Ramos (cell line): ENCODE results near the gene ARHGAP8.

Source experiments
- in situ Hi-C: fragments of 300-500 bp; cut with MboI; formaldehyde crosslinking; loops from one replicate; pipeline ENCODE4 v1.14.3; 2022; ENCODE audit warnings: low sequenced_read_pairs; ENCODE audit not compliant: unreplicated experiment

Gene ARHGAP8

DNA sequence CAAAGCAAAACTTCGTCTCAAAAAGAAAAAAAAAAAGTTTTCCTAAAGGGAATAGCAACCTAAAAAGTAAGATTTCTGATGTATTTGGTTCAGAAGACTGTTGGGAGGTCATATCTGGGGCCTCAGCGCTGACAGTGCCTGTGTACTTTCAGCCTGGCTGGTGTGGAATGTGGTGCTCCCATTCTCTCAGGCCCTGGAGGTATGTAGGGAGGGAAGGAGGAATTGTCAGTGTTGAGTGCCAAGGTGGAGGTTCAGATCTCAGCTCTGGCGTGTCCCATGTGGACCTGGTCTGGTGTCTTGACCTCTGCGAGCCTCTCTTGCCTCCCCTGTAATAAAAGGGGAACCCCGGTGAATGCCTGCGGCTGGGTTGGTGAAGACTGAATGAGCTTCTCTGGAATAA lies 28.0 kb upstream of the ARHGAP8 start:
- in situ Hi-C loops: no loop called here

DNA sequence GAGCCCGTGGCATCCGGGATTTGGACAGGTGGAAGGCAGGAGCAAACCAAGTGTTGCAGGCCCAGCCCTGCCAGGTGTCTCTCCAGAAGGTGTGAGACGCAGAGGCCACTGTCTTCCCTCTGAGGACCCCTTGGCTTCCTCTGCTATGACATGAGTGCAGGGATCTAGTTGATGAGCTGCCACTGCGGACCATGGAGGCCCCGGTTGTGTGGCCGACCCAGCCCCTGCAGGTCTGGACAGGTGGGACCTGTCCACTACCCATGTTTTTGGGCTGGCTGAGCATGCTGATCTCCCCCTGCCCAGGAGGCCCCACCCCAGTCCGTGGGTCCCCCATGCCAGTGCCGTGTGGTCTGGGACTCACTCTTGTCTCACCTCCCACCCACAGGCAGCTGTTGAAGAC lies 27.5 kb upstream of the ARHGAP8 start:
- in situ Hi-C loops: no loop called here

DNA sequence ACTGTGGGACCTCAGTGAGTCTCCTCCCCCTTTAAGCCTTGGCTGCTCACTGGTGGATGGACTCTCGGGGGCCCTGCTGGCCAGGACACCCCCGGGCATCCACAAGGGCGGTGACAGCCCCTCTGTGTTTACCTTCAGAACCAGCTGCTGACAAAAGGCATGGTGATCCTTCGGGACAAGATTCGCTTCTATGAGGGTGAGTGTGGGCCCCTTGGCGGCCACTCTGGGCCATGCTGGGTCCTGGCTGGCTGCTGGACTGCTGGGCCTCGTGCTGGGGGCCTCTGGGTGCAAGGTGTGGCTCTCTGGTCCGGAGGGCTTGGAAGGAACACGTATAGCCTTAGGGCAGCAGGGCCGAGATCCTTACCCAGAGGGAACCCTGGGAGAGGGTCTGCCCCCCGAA lies 25.9 kb upstream of the ARHGAP8 start:
- in situ Hi-C loops: no loop called here

DNA sequence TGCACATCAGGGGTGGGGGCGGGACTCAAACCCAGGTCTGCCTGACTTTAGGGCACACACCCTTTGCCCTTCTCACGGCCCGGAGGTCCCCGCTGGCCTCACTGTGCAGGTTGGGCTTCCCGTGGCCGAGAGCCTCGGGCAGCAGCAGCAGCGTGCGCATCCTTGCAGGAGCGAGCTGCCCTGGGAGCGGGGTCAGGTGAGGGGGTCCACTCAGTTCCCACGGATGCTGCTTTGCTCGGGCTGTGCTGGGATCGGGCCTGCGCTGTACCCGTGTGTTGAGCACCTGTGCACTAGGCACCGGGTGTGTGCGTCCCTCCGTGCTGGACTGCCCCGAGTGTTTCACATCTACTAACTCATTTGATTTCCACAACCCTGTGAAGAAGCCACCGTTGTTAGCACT lies 25.2 kb upstream of the ARHGAP8 start:
- in situ Hi-C loops: no loop called here

DNA sequence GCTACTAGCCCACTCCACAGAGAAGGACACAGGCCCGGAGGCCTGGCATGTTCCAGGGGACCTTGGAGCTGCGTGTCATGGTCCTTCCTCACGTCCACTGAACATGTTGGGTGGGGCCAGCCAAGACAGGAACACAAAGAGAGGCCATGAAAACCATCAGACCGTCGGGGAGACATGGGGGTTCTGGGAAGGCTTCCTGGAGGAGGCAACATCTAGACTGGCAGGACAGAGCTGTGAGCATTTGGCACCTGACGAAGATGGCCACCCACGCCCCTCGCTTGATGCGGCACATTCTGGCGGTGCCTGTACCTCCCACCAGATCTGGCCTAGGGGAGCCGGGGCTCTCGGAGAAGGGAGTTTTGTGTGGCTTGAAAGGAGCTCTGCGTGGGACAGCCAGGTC lies 24.7 kb upstream of the ARHGAP8 start:
- in situ Hi-C loops: no loop called here

DNA sequence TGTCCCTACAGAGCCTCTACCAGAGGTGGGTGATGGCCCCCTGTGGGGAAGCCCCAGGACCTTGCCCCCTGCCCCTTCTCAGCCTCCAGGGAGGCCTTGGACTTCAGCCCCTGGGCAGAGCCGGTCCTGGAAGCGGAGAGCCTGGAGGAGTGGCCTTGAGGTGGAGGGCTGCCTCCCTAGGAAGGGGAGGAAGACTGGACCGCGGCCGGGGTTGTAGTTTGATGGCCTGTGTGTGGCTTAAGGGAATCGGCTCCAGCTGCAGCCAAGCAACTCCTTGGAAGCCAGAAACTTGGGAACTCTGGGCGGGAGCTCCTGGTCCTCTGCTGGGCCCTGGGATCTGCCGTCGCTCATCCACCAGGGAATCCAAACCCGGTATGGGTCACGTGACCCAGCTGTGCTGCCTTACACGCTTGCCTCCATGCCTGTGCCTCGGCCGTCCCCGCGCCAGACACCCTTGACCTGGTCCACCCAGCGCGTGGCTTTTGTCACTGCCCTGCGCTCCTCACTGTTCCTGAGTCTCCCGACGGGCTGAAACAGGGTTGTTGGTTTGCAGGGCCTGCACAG lies 23.5 kb upstream of the ARHGAP8 start:
- in situ Hi-C loops: no loop called here

DNA sequence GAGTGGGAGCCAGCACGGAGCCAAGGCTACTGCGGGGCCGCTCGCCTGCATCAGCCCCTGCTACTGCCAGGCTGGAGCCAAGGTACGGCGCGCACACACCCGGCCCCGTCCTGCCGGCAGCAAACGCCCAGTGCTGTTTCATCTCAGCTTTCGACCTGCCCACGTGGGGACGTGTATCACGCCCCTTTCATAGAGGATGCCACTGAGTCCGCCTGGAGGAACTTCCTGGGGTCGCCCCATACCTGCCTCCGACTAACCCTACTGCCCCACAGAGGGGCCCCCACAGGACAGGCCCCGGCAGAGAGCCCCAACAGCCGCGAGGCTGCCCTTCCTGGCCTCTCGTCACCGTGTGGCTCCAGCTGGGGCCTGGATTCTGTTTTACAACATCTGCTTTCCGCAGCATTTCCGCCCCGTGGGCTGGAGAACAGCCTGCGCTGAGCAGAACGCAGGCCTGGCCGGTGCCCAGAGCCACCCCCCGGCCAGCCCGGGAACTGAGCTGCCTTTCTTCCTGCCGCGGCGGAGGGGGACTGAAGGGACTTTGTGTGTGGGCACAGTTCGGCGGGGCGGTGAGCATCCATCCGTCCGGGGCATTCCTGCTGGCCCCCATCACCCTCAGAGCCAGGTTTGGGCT lies 22.9 kb upstream of the ARHGAP8 start:
- in situ Hi-C loops: no loop called here

DNA sequence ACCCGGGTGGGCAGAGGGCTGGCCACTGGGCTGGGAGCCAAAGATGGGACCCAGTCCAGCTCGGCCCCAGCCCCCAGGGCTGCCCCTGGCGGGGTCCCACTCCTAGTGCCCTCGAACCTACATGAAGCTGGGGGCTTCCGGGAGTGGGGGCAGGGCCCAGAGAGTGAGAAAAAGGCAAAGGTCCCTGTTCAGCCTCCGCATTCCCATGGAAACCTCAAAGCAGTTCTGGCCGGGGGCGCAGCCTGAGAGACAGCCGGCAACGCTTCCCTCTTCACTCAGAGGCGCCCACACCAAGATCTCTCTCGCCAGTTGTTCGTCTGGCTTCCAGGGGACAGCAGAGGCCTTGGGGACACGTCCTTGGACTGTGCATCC lies 22.4 kb upstream of the ARHGAP8 start:
- in situ Hi-C loops: no loop called here

DNA sequence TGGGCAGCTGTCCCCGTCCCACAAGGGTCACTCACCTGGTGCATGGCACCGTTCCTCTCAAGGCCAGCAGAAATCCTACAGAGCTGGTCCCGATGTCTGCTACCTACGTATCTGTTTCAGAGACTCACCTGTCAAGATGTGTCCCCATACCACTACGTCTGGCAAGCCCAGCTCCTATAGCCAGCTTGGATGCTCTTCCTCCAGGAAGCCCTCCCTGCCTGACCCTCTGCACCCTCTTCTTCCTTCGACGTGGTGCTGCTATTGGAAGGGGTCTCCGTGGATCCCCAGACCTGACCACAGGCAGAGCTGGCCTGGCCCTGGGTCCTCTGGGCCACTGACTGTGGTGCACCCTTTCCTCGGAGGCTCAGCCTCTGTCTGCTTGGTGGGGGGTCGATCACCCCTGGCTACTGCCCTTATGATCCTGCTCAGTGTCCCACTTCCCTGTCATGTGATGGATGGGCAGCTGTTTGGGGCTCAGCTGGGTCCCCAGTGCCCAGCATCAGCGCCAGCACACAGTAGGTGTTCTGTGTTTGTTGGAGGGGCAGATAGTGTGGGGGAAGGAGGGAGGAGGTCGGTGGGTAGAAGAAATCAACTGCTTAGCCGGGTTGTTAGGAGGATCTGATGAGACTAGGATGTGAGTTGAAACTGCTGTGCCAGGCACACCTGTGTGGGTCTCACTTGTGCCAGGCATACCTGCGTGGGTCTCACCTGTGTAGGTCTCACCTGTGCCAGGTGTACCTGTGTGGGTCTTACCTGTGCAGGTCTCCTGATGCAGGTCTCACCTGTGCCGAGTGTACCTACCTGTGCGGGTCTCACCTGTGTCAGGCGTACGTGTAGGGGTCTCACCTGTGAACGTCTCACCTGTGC lies 21.7 kb upstream of the ARHGAP8 start:
- in situ Hi-C loops: no loop called here

DNA sequence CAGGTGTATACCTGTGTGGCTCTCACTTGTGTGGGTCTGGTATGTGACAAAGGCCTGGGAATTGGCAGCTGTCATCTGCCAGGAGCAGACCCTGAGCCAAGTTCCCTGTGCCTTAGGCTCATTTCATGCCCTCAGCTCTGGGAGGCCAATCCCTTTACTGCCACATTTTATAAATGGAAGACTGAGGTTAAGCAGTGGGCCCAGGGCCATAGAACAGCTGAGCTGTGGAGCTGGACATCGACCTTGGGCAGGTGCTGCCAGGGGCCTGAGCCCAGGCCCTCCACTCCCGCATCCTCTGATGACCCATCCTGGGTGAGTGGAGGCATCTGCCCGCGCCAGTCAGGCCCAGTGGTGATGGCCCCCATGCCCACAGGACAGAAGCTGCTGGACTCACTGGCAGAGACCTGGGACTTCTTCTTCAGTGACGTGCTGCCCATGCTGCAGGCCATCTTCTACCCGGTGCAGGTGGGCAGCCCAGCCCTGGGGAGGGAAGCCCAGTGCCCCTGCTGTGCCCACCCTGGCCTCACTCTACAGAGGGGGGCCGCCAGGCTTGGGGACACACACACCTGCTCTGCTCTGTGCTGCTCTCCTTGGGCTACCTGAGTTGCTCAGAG lies 20.9 kb upstream of the ARHGAP8 start:
- in situ Hi-C loops: no loop called here

DNA sequence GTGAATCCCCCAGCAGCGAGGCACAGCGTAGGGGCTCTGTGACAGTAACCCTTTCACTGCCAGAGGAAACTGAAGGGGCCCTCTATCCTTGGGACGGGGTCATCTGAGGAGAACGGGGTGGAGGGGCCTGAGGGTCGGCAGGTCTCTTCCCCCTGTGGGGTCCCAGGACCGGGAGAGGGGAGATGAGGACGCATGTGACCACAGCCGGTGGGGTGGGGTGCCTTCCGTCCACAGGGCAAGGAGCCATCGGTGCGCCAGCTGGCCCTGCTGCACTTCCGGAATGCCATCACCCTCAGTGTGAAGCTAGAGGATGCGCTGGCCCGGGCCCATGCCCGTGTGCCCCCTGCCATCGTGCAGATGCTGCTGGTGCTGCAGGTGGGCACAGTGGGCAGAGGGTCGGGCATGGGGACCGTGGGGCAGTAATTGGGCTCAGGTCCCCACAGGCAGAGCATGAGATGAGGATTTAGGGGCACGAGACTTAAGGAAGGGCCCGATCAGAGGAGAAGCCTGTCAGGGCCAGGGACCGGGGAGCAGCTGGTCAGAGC lies 20.3 kb upstream of the ARHGAP8 start:
- in situ Hi-C loops: no loop called here

DNA sequence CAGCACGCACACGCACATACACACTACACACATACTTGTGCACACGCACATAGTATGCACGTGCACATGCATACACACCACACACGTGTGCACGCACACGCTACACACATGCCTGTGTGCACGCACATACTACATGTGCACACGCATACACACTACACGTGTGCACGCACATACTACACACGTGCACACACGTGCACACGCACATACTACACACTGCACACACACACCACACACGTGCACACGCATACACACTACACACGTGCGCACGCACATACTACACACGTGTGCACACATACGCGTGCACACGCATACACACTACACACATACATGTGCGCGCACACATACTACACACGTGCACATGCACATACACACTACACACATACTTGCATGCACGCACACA lies 19.7 kb upstream of the ARHGAP8 start:
- in situ Hi-C loops: no loop called here

DNA sequence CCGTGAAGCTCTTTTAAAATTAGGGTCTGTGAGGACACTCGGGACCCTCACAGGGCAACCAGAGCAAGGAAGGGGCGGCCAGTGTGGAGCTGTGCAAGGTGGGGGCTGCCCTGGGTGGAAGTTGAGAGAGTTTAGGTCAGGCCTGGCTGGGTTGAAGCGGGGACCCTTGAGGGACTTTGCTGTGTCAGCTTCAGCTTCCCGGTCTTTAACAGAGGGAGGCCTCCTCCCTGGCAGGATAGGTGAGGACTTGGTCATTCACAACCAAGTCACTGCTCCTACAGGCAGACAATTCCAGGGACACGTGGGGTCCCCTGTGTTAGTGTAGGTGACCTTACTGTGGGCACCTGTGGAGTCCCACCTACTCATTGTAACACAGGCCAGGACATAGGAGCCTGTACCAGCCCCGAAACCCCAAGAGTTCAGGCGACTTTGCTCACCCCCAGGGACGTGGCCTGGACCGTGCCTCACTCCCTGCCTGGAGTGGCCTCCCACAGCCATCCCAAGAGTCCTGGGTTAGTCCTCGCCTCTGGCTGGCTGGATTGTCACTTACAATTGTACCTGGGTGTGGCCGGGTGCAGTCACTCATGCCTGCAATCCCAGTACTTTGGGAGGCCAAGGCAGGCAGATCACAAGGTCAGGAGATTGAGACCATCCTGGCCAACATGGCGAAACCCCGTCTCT lies 18.8 kb upstream of the ARHGAP8 start:
- in situ Hi-C loops: no loop called here

DNA sequence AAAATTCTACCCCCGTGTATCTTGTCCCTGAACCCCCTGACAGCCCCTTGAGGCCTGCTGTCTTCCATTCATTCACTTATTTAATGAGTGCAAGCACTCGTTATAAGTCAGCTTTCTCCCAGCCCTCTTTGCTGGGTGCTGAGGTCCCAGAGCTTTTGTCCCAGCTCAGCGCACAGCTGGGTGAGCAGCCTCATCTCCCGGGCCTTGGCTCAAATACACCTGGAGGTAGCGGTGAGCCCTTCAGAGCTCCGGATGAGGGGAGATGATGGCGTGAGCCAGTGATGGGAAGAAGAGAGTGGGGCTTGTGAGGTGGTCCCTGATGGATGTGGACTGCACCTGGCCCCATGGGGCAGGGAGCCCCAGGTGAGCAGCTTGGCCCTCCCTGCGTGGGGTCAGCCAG lies 18.1 kb upstream of the ARHGAP8 start:
- in situ Hi-C loops: no loop called here

DNA sequence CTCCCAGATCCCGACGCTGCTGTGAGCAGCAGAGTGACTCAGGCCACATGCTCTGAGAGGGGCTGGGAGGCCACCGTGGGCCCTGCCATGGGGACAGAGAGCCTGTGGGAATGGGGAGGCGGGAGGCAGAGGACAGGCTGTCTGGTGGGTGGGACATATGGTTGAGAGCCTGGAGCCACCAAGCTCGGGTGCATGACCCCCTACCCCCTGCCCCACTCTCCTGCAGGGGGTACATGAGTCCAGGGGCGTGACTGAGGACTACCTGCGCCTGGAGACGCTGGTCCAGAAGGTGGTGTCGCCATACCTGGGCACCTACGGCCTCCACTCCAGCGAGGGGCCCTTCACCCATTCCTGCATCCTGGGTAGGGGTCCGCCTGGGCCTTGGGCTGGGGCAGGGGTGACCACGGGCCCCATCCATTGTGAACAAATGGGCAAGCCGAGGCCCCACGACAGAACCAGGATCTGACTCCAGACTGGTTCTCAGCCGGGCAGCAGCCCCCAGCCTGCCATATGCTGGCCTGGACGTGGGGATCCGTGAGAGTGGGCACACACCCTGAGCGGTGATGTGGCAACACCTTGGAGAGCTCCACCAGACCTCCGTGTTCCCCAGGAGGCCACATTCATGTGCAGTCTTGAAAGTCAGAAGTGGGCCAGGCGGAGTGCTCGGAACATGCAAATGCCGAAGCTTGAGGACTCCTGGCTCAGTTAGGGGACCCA lies 17.4 kb upstream of the ARHGAP8 start:
- in situ Hi-C loops: no loop called here

DNA sequence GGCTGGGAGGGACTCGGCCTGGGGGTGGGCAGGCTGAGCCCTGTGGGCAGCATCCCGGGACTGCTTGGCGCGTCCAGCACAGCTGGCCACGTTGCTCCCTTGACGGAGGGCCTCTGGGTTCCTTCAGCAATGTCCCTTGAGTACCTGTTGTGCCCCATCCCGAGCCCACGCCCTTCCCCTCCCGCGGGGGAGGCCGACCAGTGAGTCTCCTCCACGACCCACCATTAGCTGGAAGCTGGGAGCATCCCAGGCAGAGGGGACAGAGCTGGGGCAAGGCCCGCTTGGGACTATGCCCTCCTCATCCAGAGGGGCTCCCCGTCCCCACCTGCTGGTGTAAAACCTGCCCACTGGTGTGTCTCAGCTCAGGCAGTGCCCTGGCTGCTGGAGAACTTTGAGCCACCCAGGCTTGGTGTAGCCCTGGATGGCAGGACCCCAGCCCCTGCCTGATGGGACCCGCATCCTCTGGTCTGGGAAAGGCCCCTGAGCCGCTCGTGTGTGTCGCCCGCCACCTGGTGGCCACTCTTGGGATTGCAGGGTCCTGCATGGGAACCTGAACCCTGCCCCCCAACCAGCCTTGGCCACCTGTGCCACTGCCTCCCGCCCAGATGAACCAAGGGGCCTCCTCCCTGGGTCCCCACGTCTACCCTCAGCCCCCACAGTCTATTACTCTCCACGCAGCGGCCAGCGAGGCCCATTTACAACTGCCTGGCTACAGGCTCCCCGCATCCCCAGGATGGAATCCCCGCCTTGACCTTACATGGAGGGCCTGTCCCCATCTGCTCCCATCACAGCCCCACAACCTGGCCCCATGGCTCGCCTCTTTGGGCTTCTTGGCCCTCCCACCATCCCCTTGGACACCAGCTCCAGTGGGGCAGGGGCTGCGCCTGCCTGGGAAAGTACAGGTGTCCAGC lies 16.6 kb upstream of the ARHGAP8 start:
- in situ Hi-C loops: no loop called here

DNA sequence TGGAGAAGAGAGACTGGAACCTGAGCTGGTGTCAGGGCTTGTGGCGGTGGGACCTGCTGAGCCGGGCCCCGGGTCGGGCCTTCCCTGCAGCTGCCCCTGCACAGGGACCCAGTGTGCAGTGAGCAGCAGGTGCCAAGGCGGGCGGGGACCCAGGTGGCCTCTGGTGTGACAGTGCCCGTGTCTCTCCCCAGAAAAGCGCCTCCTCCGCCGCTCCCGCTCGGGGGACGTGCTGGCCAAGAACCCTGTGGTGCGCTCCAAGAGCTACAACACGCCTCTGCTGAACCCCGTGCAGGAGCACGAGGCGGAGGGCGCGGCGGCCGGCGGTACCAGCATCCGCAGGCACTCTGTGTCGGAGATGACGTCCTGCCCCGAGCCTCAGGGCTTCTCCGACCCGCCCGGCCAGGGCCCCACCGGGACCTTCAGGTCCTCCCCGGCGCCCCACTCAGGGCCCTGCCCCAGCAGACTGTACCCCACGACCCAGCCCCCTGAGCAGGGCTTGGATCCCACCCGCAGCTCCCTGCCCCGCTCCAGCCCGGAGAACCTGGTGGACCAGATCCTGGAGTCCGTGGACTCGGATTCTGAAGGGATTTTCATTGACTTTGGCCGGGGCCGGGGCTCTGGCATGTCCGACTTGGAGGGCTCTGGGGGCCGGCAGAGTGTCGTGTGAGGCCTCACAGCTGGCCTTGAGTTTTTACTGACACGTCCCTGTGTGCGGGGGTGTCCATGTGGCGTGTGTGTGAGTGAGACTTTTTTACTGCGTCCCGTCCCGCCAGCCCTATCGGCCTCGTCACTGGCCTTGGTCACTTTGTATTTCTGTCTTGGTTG lies 15.6 kb upstream of the ARHGAP8 start:
- in situ Hi-C loops: no loop called here
